Lower lobe of right lung (tissue), 2 donors: ENCODE data around the gene NFATC1. TPM values are rescaled to one million over a fixed set of nuclear protein-coding genes. Genes with fewer than 3 reads are reported as not detected.
A peak's percentile ranks its signal among the peaks of the same experiment; 100 is the strongest.

Experiments
- ATAC-seq, 2 donors: fragments of 200-7000 bp; cut with Tn5 transposase; one replicate each; pipeline ENCODE4 v1.9.1; 2020 to 2022; ENCODE audit warnings: mild to moderate bottlenecking in 2 of 2, moderate library complexity in 2 of 2
- DNase-seq: peaks from one replicate; pipeline ENCODE4 v3.0.0-alpha.2; 2020
- H3K27ac ChIP-seq: fragments of 200-600 bp; one replicate; pipeline ENCODE4 v1.8.0; 2022
- H3K27me3 ChIP-seq: fragments of 200-600 bp; one replicate; pipeline ENCODE4 v1.8.0; 2022; ENCODE audit warnings: low read depth
- H3K36me3 ChIP-seq: fragments of 200-600 bp; one replicate; pipeline ENCODE4 v1.8.0; 2022; ENCODE audit warnings: mild to moderate bottlenecking
- H3K4me1 ChIP-seq: fragments of 200-600 bp; one replicate; pipeline ENCODE4 v1.8.0; 2022
- H3K4me3 ChIP-seq: fragments of 200-600 bp; one replicate; pipeline ENCODE4 v1.8.0; 2022; ENCODE audit warnings: mild to moderate bottlenecking
- H3K9me3 ChIP-seq: fragments of 200-600 bp; one replicate; pipeline ENCODE4 v1.8.0; 2022
- CTCF ChIP-seq: fragments of 200-600 bp; IDR thresholded peaks from one replicate; pipeline ENCODE4 v1.8.0; 2022; ENCODE audit warnings: antibody characterized with exemption, mild to moderate bottlenecking
- intact Hi-C: fragments of 100-400 bp; cut with DNase I; formaldehyde crosslinking; loops from one replicate; pipeline ENCODE4 v1.11.0; 2022
- total RNA-seq: library from RNA; stranded (reverse); fragmentation: NEBNext Ultra II Directional; extraction: Animal tissue kit (Norgen Biotek cat#: 25700); gene quantifications from one replicate; pipeline ENCODE4 v1.2.1, GENCODE V29; 2021
- donor health status: DM: no; HTN: yes; CAD: no; lungs with severe emphysema.

NFATC1 gene
- total RNA-seq, 1 donor from 2014 or later: 21.4 TPM

GRCh38 chr18:79365701-79366100 lies 30.0 kb upstream of the NFATC1 start:
- no peaks in the 10 kb centered on the region for H3K4me1 ChIP-seq
- H3K36me3 ChIP-seq: peaks cover 50% of the 10 kb centered on the region
- no peaks in the 10 kb centered on the region for H3K9me3 ChIP-seq
- no peak for TF ChIP-seq CTCF
- H3K27me3 ChIP-seq: no peaks in the 10 kb centered on the region
- intact Hi-C loops: no loop called here
- no peak overlapping the region for H3K27ac ChIP-seq
- DNase-seq (no peak), ATAC-seq (peak in 1 of 2 donors; percentile 11)
- no peak overlapping the region for H3K4me3 ChIP-seq

- ATAC-seq: peak in 1 of 2 donors; percentile 38
- no peak overlapping the region for H3K4me3 ChIP-seq
- no peaks in the 10 kb centered on the region for H3K9me3 ChIP-seq
- no peak for DNase-seq
- no peaks in the 10 kb centered on the region for H3K27me3 ChIP-seq
- intact Hi-C loops: no loop called here
- H3K36me3 ChIP-seq: peaks cover 47% of the 10 kb centered on the region
- H3K4me1 ChIP-seq: no peaks in the 10 kb centered on the region
- TF ChIP-seq CTCF: no peak
- H3K27ac ChIP-seq: no peak overlapping the region
Measured at GRCh38 chr18:79366177-79367094, 29.3 kb upstream of the NFATC1 start.

- TF ChIP-seq CTCF: no peak
- DNase-seq (no peak), ATAC-seq (no peak)
- H3K36me3 ChIP-seq: peaks cover 49% of the 10 kb centered on the region
- intact Hi-C loops: no loop called here
- no peaks in the 10 kb centered on the region for H3K27me3 ChIP-seq
- no peaks in the 10 kb centered on the region for H3K9me3 ChIP-seq
- H3K4me3 ChIP-seq: no peak overlapping the region
- H3K4me1 ChIP-seq: no peaks in the 10 kb centered on the region
- no peak overlapping the region for H3K27ac ChIP-seq
Measured at GRCh38 chr18:79367480-79367879, 28.2 kb upstream of the NFATC1 start.

- TF ChIP-seq CTCF: no peak
- Histone ChIP-seq H3K9me3 (no peaks in the 10 kb centered on the region), H3K27me3 (no peaks in the 10 kb centered on the region), H3K27ac (no peak overlapping the region), H3K4me3 (no peak overlapping the region), H3K36me3 (peaks cover 49% of the 10 kb centered on the region), H3K4me1 (no peaks in the 10 kb centered on the region)
- intact Hi-C loops: no loop called here
- ATAC-seq (no peak), DNase-seq (no peak)
Measured at GRCh38 chr18:79367989-79368388, 27.7 kb upstream of the NFATC1 start.

GRCh38 chr18:79368681-79369080 lies 27.0 kb upstream of the NFATC1 start:
- TF ChIP-seq CTCF: no peak
- H3K4me1 ChIP-seq: no peaks in the 10 kb centered on the region

More at GRCh38 chr18:79368681-79369080, 27.0 kb upstream of the NFATC1 start:
- H3K36me3 ChIP-seq: peaks cover 45% of the 10 kb centered on the region
- H3K4me3 ChIP-seq: no peak overlapping the region
- H3K27ac ChIP-seq: no peak overlapping the region
- ATAC-seq (no peak), DNase-seq (no peak)
- H3K27me3 ChIP-seq: no peaks in the 10 kb centered on the region
- intact Hi-C loops: no loop called here
- no peaks in the 10 kb centered on the region for H3K9me3 ChIP-seq
